Nephron progenitor cell (in vitro differentiated cells): Measurements from ENCODE around the gene DNA2.

Source experiments
- DNase-seq: peaks from one replicate; pipeline ENCODE4 v3.0.0; 2021
- H3K27ac Mint-ChIP-seq: 2 replicates; pipeline ENCODE4 v1.8.0; 2021; ENCODE audit warnings: mild to moderate bottlenecking, moderate library complexity, mixed read lengths
- H3K27me3 Mint-ChIP-seq: 2 replicates; pipeline ENCODE4 v1.8.0; 2021; ENCODE audit warnings: mild to moderate bottlenecking, low read depth, mixed read lengths; ENCODE audit not compliant: poor library complexity
- H3K36me3 Mint-ChIP-seq: 2 replicates; pipeline ENCODE4 v1.8.0; 2021; ENCODE audit warnings: low read depth, mixed read lengths
- H3K4me1 Mint-ChIP-seq: 2 replicates; pipeline ENCODE4 v1.8.0; 2021; ENCODE audit warnings: mixed read lengths
- H3K4me3 Mint-ChIP-seq: 2 replicates; pipeline ENCODE4 v1.8.0; 2021; ENCODE audit warnings: mild to moderate bottlenecking, moderate library complexity, mixed read lengths
- H3K9me3 Mint-ChIP-seq: 2 replicates; pipeline ENCODE4 v1.8.0; 2021; ENCODE audit warnings: mild to moderate bottlenecking, moderate library complexity, mixed read lengths
- CTCF ChIP-seq: fragments of 200-600 bp; sonication (generic); IDR thresholded peaks from 2 replicates; pipeline ENCODE4 v1.5.0; 2021; ENCODE audit warnings: antibody characterized with exemption

Gene DNA2

DNA sequence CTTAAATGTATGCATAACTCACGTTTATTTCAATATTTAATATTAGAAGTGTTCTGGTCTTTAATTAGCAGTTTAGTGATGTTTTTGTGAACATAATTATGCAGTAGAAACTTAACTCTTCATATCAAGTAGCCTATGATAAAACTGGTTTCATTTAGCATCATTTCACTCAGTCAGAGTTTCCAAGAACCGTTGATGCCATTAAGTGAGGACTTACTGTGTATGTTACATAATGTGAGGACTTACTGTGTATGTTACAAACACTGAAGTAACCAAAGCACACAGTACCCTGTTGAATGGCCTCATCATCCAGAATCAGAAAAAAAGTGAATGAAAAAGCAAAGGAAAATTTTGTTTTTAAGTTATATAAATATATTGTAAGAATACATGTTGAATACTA, 106.2 kb downstream of the DNA2 start:
- Mint-ChIP-seq H3K4me3 (no peak overlapping the region), H3K9me3 (peaks cover 7% of the 10 kb centered on the region), H3K27me3 (no peaks in the 10 kb centered on the region), H3K4me1 (no peaks in the 10 kb centered on the region), H3K27ac (no peak overlapping the region), H3K36me3 (peaks cover 61% of the 10 kb centered on the region)
- TF ChIP-seq CTCF, result no peak
- DNase-seq, result no peak

GRCh38 chr10:68364101-68364886, 107.5 kb downstream of the DNA2 start:
- Mint-ChIP-seq H3K27ac (peak overlapping the region; percentile 11), H3K4me3 (no peak overlapping the region), H3K27me3 (no peaks in the 10 kb centered on the region), H3K36me3 (peaks cover 54% of the 10 kb centered on the region), H3K9me3 (no peaks in the 10 kb centered on the region), H3K4me1 (no peaks in the 10 kb centered on the region)
- DNase-seq, result no peak
- no peak for TF ChIP-seq CTCF
